Suppressor macrophage treated with lipopolysaccharide for 1 hour (primary cell): ENCODE results near the gene PYGO2.
A peak's percentile ranks its signal among the peaks of the same experiment; 100 is the strongest.
"Not testable (repeated sequence)": the region's sequence is repeated elsewhere in the genome, so short reads cannot be mapped to it uniquely, and the experiment has no call there.

ENCODE experiments used
- DNase-seq, 3 donors: peaks; one replicate each; pipeline ENCODE4 v3.0.0-alpha.2; 2020 to 2022

Gene PYGO2

DNA sequence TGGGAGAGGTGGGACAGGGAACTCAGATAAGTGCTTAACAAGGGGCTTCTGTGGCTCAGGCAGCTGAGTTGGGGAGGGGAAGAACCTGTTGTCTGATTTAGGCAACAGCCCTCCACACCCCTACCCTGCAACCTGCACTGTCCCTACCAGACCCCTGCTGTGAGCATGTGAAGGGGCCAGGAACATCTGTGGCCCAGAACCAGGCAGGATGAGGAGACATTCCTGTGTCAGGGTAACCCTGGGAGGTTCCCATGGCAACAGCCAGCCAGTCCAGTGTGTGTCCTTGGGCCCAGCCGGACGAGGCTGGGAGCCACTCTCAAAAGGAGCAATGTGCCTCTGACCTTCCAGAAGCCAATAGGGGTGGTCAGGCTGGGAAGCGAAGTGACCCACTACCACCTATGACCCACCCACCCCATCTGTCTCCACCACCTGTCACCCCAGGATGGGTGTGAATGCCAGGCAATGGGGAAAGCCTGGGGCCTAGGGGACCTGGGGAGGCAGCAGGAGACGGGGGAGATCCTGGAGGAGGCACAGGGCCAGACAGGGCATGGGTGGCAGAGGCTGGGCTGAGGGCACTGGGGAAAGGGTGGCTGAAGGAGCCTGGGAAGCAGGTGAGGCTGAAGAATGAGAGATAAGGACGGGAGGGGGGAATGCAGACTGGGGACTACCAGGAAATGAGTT, 20.1 kb downstream of the PYGO2 start:
- DNase-seq: no peak

DNA sequence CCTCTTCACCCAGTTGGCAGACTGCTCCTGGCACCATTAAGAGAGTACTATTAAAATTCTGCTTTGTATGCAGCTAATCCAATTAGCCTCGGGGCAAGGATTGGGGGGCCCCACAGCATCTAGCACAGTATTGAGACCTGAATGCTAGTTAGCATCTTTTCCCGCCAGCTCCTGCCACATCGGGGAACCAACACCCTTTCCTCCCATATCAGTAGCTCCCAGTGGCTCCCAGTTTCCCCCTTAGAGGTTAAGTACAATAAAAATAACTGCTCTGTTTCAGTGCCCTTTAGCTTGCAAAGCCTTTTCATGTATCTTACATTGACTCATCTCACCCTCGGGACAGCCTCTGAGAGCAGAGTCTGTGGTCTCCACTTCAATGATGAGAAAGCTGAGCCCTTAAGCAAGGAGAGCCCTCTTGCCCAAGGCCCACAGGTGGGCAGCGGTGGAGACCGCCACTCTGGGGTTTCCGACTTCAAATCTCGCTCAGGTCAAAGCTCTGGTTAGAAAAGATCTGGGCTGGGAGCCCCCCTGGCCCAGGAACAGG, 20.9 kb downstream of the PYGO2 start:
- DNase-seq: no peak

DNA sequence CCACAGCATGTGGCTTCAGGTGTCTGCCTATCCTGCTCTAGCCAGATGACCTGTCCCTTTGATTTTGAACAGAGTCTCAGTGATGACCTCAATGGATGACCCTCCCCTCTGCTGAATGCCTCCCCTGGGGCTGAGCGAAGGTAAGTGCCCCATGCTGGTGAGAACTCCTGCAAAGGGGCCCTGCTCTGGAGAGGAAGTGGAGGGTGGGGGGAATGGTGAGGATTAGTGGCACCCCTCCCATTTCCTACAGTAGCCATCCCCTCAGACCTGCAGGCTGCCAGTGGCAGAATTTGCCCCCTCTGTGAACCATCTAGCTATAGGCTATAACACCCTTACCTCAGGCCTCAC, 21.4 kb downstream of the PYGO2 start:
- DNase-seq: no peak

DNA sequence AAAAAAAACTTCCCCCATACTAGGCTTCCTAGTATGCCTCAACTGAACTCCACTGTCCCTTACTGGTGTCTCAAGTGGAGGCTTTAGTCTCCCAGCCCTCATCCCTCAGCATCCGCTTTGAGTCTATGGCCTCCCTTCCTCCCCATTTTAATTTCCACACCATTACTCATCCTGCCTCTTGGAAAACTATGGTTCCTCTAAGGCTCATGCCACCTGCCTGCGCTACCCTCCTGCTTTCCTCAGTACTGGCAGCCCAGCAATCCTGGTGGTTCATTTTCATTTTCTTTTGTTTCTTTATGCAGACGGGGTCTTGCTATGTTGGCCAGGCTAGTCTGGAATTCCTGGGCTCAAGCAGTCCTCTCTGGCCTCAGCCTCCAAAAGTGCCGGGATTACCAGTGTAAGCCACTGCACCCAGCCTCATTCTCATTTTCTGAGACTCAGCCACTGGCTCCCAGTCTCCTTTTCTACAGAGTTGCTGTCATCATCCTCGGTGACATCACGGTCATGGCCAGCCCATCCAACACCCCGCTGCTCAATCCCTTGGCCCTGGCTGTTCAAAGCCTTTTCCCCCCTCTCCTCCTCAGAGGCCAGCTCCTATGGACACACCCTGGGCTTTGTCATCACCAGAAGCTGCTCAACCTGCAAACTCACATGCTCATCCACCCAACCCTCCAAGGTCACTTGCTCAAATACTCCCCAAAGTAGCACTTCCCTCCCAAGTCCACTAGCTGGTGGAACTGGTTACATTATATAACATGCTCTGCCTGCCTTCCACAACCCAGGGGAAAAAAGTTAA, 22.8 kb downstream of the PYGO2 start:
- DNase-seq: no peak

DNA sequence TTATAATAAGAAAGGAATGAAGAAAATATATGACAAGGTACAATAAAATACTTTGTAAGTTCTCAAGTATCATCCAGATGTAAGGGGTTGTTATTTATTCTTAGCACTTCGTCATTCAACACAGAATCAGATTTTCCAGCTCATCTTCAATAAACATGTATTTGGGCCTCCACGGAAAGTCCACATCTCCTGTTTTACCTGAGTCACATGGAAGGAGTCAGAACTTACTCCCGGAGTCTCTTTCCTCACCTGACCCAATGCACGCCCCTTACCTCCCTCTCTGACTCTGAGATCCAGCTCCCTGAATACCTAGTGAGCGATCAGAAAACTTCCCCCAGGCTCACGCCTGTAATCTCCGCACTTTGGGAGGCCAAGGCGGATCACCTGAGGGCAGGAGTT, 23.6 kb downstream of the PYGO2 start:
- no peak for DNase-seq

DNA sequence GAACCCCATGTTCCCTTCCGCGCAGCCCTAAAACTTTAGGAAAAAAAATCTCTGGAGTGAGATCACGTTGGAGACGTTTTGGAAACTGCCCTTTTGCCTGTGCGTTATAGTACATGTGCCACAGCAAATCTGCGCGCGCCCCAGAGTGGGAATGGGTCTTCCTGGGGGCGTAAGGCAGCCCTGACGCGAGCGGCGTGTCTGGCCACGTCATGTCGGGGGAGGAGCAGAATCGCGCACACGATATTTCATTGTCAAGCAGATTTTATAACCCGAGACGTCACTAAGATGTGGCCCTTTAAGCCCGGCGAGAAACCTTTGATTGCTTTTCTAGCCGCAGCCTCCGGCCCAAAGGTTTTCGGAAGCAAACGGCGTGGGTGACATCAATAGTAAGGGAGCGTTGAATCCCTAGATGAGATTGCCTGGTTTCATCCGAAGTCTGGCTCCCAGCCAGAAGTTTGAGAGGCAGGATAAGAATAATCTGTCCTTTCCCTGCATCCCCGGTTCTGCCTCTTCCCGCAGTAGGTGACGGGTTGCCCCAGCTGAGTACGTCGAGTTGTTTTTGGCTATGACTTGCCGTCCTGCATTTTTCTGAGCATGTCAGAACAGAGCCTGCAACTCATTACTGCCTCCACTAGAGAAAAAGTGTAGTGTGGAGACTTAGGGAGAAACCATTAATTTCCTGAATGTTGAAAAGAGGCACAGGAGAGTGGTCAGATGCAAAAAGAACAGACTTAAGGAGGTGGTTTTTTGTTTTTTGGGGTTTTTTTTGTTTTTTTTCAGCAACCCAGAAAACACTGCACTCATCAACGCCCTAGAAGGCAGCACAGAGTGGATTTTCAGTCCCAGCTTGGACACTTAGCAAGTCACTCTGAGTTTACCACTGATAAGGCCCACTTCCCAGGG, 24.2 kb downstream of the PYGO2 start:
- peak; percentile 90 to 94 (median 93) for DNase-seq

DNA sequence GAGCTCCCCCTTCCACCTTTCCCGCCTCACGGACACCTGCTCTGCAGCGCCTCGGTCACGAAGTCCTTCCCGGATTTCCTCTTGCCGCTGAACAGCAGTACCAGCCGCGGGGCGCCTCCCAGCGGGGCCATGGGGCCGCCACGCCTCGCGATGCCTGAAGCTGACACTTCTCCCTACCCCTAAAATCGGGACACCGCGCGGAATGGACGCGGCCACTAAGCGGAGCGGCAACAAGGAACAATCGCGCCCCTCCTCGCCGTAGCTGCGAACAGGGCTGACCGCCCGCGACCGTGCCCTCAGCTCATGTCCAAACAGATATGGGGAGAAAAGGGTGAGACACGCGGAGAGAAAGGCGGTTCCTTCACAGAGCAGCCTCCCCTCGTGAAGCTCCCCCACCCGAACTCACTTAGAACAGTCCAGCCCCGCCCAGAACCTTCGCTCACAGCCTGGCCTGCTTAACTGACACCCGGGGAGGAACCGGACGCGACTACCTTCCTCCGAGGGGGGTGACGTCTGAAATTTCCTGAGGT, 25.0 kb downstream of the PYGO2 start, which contains the start of gene PMVK:
TSS of gene PMVK (minus strand) at position 165 of the 530 bp plus-strand sequence. CDS start at position 131, 34 bp downstream.
- DNase-seq: peak; percentile 96 to 97 (median 97)

DNA sequence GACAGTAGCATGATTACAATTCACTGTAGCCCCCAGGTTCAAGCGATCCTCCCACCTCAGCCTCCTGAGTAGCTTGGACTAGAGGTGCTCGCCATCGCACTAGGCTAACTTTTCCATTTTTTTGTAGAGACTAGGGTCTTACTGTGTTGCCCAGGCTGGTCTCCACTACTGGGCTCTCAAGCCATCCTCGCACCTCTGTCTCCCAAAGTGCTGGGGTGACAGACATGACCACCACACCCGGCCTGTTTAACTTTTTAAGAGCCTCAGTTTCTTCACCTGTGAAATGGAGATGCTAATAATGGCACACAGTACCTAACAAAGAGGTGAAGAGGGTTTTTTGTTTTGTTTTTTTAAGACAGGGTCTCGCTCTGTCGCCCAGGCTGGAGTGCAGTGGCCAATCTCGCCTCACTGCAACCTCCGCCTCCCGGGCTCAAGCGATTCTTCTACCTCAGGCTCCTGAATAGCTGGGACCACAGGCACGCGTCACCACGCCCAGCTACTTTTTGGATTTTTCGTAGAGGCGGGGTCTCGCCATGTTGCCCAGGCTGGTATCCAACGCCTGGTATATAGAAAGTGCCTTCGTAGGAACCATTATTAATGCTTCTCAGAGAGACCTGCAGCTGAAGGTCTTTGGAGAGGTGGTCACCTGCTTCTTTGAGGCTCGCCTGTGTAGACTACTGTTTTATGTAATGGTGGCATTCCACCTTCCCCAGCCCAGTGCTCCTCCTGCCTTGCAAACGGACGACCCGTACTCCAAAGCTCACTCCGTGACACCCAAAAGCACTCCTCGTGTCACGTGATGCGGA, 25.6 kb downstream of the PYGO2 start:
- no peak for DNase-seq

DNA sequence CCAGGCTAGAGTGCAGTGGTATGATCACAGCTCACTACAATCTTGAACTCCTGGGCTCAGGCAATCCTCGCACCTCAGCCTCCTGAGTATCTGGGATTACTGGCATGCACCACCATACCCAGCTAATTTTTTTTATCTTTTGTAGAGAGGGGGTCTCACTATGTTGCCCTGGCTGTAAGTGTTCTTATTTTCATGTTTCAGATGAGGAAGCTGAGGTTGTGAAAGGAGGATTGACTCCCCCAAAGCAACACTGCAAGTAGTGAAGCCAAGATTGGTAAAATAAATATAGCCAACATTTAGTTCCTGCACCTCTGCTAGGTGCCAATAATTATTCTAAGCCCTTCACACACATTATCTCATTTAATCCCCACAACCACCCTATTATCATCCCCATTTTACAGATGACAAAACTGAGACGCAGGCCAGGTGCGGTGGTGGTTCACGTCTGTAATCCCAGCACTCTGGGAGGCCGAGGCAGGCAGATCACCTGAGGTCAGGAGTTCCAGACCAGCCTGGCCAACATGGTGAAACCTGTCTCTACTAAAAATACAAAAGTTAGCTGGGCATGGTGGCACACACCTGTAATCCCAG, 27.1 kb downstream of the PYGO2 start:
- no peak for DNase-seq

DNA sequence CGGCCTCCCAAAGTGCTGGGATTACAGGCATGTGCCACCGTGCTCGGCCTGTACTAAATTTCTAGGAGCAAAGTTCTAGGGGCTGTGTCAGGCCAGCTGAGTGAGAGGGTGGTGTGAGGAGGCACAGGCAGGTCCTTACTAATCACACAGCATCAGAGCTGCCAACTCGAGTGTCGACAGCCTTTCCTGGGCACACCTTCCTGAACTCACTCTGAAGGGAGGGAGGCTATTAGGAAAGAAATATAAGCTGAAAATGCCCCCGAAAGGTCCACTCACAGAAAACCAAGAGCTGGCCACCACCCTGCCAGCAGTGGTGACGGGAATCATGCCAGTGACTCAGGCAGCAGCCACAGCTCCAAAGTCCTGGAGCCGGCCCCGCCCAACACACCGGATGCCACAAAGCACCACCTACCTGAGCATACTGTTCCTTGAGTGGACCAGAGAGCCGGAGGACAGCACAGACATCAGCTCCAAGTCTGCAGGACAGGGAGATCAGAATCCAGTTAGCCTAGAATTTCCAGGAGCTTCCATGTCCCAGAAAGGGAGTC, 29.6 kb downstream of the PYGO2 start:
- no peak for DNase-seq

DNA sequence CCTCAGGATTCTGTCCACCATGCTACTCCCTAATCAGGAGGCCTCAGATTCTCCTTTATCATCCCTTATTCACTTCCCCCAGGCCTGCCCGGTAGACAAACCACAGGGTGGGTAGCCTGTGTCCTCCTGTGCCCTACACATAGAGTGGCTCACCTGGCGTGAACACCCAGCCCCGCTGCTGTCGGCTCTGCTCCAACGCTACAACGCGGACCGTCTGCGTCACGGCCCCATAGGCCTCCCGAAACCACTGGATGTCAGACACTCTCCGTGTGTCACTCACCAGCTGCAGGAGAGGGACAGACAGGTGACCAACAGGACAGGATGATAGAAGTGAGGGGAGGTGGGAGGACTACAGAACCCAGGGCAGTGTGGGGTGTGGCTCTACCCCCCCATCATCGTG, 35.4 kb downstream of the PYGO2 start:
- no peak for DNase-seq

DNA sequence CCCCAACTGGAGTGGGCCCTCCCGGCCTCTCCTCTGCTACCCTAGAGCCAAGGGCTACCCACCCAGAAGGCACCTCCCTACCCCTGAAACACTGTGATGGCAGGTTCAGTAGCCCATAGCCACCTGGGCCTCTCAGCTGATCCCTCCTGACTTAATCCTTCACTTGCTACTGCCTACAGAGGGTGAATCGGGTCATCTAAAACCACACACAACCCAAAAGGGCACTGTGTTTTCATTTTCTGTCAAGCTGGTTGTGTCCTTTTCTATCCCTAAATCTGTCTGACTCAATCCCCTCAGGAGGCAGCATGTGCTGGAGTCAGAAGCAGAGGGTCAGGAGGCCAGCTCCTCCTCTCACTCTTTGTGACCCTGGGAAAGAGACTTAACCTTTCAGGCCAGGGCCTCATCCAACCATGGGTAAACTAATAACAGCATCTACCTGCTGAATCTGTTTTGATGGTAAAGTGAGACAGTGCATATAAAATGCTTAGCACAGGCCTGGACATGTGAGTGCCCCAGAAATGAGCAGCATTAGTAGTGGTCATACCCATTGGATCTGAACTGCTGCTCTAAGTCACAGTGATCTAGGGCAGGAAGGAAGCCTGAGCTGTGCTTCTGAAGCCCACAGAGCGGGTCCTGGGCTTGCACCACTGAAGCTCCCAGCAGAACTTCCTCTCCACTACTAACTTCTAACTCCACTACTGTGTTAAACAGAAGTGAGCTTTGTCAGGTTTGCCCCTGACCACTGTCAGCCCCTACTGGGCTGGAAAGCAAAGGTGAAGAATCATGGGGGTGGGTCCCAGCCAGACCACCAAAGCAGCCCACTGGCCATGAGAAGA, 36.0 kb downstream of the PYGO2 start:
- no peak for DNase-seq

DNA sequence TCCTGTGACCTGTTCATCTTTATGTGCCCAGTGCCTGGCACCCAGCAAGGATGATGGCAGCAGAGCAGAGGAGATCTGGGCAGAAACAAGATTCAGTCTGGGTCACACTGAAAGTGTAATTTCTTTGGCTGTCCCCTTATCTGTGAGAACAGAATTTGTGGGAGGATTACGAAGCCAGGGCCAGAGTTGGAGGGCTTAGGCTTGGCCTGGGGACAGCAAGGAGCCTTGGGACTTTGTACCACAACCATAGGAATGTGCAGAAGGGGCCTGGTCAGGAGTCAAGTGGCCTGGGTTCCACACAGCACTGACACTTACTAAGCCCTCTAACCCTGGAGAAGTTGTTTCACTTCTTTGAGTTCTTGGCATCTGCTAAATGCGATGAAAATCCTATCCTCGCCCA, 37.9 kb downstream of the PYGO2 start:
- DNase-seq: no peak

DNA sequence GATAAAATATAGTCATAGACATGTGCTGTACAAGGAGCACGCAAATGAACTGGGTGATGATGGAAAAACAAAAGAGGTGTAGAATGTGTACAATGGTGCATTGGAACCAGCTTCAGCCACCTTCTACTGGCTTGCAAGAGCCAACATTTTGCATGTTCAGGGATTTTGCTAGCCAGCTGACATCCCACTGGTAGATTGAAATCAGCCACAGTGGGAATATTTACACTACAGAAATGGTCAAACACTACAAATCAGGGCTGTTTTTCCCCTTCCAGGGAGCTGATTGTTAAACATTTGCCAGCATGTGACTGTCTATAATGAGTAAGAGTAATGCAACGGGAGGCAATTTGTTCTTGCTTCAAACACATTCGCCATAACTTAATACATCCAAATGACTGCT, 48.3 kb downstream of the PYGO2 start:
- DNase-seq: no peak

DNA sequence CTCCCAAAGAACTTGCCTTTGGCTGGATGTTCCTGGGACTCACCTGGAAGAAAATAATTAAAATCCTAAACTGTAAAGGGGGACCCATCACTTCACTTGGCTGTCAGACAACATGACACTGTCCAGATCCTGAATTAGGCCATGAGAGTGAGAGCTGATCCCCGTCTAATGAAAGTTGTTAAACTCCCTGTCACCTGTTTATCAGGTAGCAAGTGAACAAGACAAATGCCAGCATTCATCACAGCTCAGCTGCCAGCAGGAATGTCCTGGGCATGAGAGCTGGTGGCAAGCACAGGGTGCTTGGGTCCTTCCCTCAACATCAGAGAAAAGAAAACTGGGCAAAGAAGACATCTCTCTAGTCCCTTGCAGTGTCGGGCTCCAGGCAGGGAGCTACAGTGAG, 48.8 kb downstream of the PYGO2 start:
- DNase-seq: no peak

DNA sequence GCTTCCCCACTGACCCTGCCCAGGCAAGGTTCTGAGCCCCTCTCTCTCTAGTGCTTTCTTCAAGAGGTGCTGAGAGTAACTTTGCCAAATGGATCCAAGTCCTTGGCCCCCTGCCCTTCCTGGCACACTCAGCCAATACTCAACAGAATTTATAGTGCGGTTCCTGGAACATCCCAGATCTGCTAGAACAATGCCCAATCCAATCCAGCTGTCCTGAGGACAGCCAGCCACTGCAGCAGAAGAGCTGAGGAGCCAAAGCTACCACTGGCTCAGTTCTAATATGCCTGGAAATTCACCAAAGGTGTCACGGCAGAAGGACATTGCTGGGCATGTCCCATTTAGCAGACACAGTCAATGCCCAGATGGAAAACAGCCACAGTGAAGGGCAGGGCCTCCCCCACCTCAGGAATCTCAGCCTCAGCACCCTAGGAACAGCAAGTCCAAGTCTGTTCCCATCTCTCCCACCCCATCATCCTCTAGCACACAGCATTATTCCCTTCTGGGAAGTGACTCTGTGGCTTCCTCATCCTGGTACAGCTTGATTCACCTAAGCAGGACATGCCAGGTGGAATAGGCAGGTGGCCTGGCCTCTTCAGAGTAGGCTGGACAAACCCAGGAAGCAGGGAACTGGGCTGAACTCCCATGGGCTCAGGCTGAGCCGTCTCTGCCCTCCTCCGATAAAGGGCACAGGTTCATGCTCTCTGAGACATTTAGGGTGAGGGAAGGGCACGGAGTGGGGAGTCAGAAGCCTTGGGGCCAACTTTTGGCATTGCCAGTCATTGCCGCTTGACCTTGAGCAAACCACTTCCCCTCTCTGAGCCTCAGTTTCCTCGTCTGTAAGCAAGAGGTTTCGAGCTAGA, 49.7 kb downstream of the PYGO2 start:
- DNase-seq: no peak

DNA sequence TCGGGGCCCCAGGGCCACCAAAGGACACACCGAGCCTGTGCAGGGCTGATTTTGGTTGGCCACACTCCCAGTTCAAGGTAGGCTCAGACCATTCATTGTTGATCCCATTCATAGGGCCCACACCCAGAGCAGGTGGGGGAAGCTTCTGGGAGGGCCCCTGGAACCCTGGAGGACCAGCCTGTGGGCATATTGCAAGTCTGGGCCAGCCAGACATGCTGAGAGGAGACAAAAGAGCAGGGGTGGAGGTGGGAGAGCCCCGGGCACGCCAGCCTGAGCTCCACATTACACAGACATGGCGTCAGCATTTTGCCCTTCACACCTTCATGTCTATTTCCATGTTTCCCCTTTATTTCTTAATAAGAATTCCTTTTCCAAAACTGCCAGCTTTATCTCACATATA, 50.7 kb downstream of the PYGO2 start:
- no peak for DNase-seq

DNA sequence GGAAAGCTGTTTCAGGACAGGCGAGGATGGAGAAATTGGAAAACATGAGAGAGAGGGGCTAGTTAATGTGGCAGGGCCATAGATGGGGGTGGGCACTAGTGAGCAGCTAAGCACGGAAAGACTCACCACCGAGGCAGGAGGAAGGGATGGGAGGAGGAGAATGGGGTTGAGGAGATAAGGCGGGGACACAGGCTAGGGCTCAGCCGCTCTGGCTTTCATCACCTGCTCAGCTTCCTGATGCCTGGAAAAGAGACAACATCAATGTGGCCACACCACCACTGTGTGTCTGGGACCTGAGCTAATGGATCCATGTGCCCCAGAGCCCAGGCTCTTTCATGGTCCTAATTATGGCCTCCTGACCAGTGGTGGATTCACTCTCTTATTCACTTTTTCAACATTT, 52.6 kb downstream of the PYGO2 start:
- no peak for DNase-seq

DNA sequence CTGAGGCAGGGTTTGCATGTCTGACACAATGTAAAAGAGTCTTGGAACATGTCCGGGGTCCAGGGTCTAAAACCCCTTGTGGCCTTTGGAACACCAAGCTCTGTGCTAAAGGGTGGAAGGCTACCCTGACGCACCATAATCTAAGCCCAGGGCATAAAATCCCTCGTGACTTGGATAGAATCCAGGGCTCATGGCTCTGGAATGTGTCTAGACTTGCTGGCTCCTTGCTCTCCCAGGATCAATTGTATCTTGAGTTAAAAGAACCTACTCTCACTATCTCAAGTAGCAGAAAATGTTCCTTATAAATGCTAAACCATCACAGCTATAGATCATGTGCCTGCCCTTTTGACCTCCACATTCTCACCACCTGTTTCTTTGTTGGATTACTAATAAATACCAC, 53.5 kb downstream of the PYGO2 start:
- DNase-seq: not testable (repeated sequence)
